Cardiac muscle cell (in vitro differentiated cells and primary cell): ENCODE measurements around the gene RPUSD1. TPM values are rescaled to one million over a fixed set of nuclear protein-coding genes. Genes with fewer than 3 reads are reported as not detected.

ENCODE experiments used
- DNase-seq, 2 donors: peaks; one replicate each; pipeline versions ENCODE4 v3.0.0 to v3.0.0-alpha.2; 2010 to 2017; ENCODE audit warnings: low read depth in 1 of 2, low spot score in 1 of 2
- H3K27ac ChIP-seq: fragments of 200-600 bp; sonication (generic); 2 replicates; pipeline ENCODE4 v1.5.1; 2016
- H3K27me3 ChIP-seq: fragments of 200-600 bp; sonication (generic); 2 replicates; pipeline ENCODE4 v1.6.0; 2016; ENCODE audit warnings: control low read depth
- H3K36me3 ChIP-seq: fragments of 200-600 bp; sonication (generic); 2 replicates; pipeline ENCODE4 v1.5.1; 2016; ENCODE audit warnings: control low read depth
- H3K4me1 ChIP-seq: fragments of 200-600 bp; sonication (generic); 2 replicates; pipeline ENCODE4 v1.8.1; 2017; ENCODE audit warnings: low read depth, mild to moderate bottlenecking, mixed run types
- H3K4me3 ChIP-seq: fragments of 200-600 bp; sonication (generic); 2 replicates; pipeline ENCODE4 v1.5.1; 2016; ENCODE audit warnings: mild to moderate bottlenecking
- H3K9me3 ChIP-seq: fragments of 200-600 bp; sonication (generic); 2 replicates; pipeline ENCODE4 v1.5.1; 2017; ENCODE audit warnings: low read depth, mild to moderate bottlenecking, control low read depth
- CTCF ChIP-seq: IDR thresholded peaks from 2 replicates; pipeline ENCODE4 v1.5.1; 2012; ENCODE audit warnings: low read depth, mild to moderate bottlenecking, low read length
- polyA plus RNA-seq: library from polyadenylated mRNA; unstranded; fragments of >200 nt; fragmentation: Nextera tagmentation; extraction: Ambion mirVana; gene quantifications from 2 replicates; pipeline ENCODE4 v1.2.1, GENCODE V29; 2016
- total RNA-seq: library from RNA; depleted of rRNA; stranded (reverse); fragments of >200 nt; gene quantifications from 2 replicates; pipeline ENCODE4 v1.2.3, GENCODE V29; 2016

Gene RPUSD1
- total and polyA plus RNA-seq, 2 experiments from 2014 or later, result 32.2 to 34.3 TPM

DNA sequence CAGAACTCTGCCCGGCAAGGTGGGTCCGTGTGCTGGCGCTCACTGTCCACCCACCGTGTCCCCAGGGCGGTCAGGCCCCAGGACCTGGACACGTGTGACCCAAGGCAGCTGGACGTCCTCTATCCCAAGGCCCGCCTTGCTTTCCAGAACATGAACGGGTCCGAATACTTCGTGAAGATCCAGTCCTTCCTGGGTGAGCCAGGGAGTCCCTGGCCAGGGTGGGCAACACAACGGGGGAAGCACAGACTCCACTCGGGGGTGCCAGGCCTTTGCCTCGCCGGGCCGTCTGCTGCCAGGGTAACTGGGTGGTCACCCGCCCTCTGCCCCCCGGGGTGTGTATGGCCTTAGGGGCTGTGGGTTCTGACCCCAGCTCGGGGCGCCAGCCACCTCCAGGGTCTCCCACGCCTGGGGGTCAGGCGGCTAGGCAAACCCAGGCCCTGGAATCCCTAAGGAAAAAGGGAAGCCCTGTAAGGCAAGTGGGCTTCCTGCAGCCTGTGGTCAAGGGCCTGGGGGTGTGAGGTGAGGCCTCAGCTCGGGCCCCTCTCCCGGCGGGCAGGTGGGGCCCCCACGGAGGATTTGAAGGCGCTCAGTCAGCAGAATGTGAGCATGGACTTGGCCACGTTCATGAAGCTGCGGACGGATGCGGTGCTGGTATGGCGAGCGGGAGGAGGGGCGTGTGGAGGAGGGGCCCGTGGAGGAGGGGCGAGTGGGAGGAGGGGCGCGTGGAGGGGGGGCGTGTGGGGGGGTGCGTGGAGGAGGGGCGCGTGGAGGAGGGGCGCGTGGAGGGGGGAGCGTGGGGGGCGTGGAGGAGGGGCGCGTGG lies 21.2 kb downstream of the RPUSD1 start:
- Histone ChIP-seq H3K4me1 (no peaks in the 10 kb centered on the region), H3K4me3 (no peak overlapping the region), H3K27ac (no peak overlapping the region), H3K27me3 (no peaks in the 10 kb centered on the region), H3K9me3 (no peaks in the 10 kb centered on the region), H3K36me3 (no peaks in the 10 kb centered on the region)
- TF ChIP-seq CTCF, result no peak
- DNase-seq, result no peak

GRCh38 chr16:766008-766819 lies 22.0 kb downstream of the RPUSD1 start:
- no peak for DNase-seq
- Histone ChIP-seq H3K9me3 (no peaks in the 10 kb centered on the region), H3K27me3 (no peaks in the 10 kb centered on the region), H3K27ac (no peak overlapping the region), H3K4me3 (no peak overlapping the region), H3K4me1 (no peaks in the 10 kb centered on the region), H3K36me3 (no peaks in the 10 kb centered on the region)
- TF ChIP-seq CTCF, result no peak

- no peak for TF ChIP-seq CTCF
- no peak overlapping the region for H3K27ac ChIP-seq
- no peaks in the 10 kb centered on the region for H3K36me3 ChIP-seq
- H3K4me1 ChIP-seq, result no peaks in the 10 kb centered on the region
- H3K9me3 ChIP-seq, result no peaks in the 10 kb centered on the region
- H3K4me3 ChIP-seq, result no peak overlapping the region
- no peak for DNase-seq
- no peaks in the 10 kb centered on the region for H3K27me3 ChIP-seq
Observed at GRCh38 chr16:765488-765865, 22.7 kb downstream of the RPUSD1 start.

- TF ChIP-seq CTCF, result no peak
- H3K9me3 ChIP-seq, result no peaks in the 10 kb centered on the region
- no peak overlapping the region for H3K4me3 ChIP-seq
- H3K27ac ChIP-seq, result no peak overlapping the region
- no peaks in the 10 kb centered on the region for H3K27me3 ChIP-seq
- DNase-seq, result no peak
- peaks cover 2% of the 10 kb centered on the region for H3K4me1 ChIP-seq
- H3K36me3 ChIP-seq, result no peaks in the 10 kb centered on the region
Observed at GRCh38 chr16:764848-765487, 23.2 kb downstream of the RPUSD1 start.

DNA sequence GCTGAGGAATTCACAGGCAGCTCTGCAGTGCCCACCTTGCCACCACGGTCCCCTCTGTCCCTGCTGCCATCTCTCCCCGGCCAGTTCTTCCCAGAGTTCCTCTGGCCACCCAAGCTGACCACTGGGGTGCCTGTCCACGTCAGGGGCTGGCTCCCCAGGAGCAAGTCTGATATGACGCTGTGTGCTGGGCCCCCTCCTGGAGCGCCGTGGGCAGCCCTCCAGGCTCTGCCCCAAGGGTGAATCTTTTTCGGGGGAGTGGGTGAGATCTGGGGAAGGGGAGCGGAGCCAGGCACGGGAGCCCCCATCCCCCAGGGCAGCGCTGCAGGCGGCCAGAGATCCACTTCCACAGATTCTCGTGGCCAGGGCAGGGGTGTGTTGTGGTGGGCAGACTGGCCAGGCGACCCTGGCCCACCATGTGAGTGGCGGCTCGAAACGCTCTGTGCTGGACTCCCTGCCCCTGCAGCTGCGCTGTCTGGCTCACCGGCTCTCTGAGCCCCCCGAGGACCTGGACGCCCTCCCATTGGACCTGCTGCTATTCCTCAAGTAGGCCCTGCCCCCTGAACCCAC lies 23.9 kb downstream of the RPUSD1 start:
- H3K9me3 ChIP-seq, result no peaks in the 10 kb centered on the region
- no peaks in the 10 kb centered on the region for H3K36me3 ChIP-seq
- H3K27me3 ChIP-seq, result no peaks in the 10 kb centered on the region
- H3K27ac ChIP-seq, result no peak overlapping the region
- TF ChIP-seq CTCF, result no peak
- H3K4me3 ChIP-seq, result no peak overlapping the region
- peaks cover 9% of the 10 kb centered on the region for H3K4me1 ChIP-seq
- DNase-seq, result no peak
